ENCODE data around the gene COBLL1. TPM values are rescaled to one million over a fixed set of nuclear protein-coding genes. Genes with fewer than 3 reads are reported as not detected.

The COBLL1 gene
- total RNA-seq, 6 experiments from 2014 or later: 38.1 to 133 (median 67.6) TPM

GRCh38 chr2:164773091-164773490 is 68.5 kb downstream of the COBLL1 start:
- H3K36me3 ChIP-seq: no peaks in the 10 kb centered on the region
- DNase-seq (no peak), ATAC-seq (no peak)
- 88% methylated on average over 3 of the region's 3 CpGs for WGBS (ENCODE audit: insufficient coverage, low coverage, low lambda C conversion rate, missing lambda C conversion rate)
- no peaks in the 10 kb centered on the region for H3K9me3 ChIP-seq
- intact Hi-C loops (cut with DNase I): no loop called here
- H3K27me3 ChIP-seq: no peaks in the 10 kb centered on the region
- H3K4me1 ChIP-seq: peaks cover 0 to 18% (median 0%) of the 10 kb centered on the region in 4 donors
- no peak for TF ChIP-seq CTCF (IDR thresholded peaks at IDR 0.05)
- no peak for TF ChIP-seq POLR2A (IDR thresholded peaks at IDR 0.05)
- H3K4me3 ChIP-seq: no peak overlapping the region
- no peak overlapping the region for H3K27ac ChIP-seq

- H3K4me3 ChIP-seq: no peak overlapping the region
- no peak for DNase-seq
- ATAC-seq: no peak
- WGBS (ENCODE audit: insufficient coverage, low coverage, low lambda C conversion rate, missing lambda C conversion rate): 61% methylated on average over 2 of the region's 2 CpGs
- H3K27ac ChIP-seq: no peak overlapping the region
- no peaks in the 10 kb centered on the region for H3K36me3 ChIP-seq
- no peaks in the 10 kb centered on the region for H3K9me3 ChIP-seq
- no peaks in the 10 kb centered on the region for H3K27me3 ChIP-seq
- TF ChIP-seq CTCF (IDR thresholded peaks at IDR 0.05) (no peak), POLR2A (IDR thresholded peaks at IDR 0.05) (no peak)
- H3K4me1 ChIP-seq: peaks cover 0 to 24% (median 0%) of the 10 kb centered on the region in 4 donors
- intact Hi-C loops (cut with DNase I): no loop called here
Observed at GRCh38 chr2:164771897-164772296, 69.7 kb downstream of the COBLL1 start.

- Histone ChIP-seq H3K27ac (no peak overlapping the region), H3K36me3 (no peaks in the 10 kb centered on the region), H3K4me3 (no peak overlapping the region), H3K4me1 (peaks cover 0 to 35% (median under 1%) of the 10 kb centered on the region in 4 donors), H3K9me3 (no peaks in the 10 kb centered on the region), H3K27me3 (no peaks in the 10 kb centered on the region)
- no peak for ATAC-seq
- 78% methylated on average over 4 of the region's 4 CpGs for WGBS (ENCODE audit: insufficient coverage, low coverage, low lambda C conversion rate, missing lambda C conversion rate)
- TF ChIP-seq CTCF (IDR thresholded peaks at IDR 0.05) (no peak), POLR2A (IDR thresholded peaks at IDR 0.05) (no peak)
- DNase-seq: no peak
- intact Hi-C loops (cut with DNase I): no loop called here
Observed at GRCh38 chr2:164770421-164770916, 71.2 kb downstream of the COBLL1 start.

GRCh38 chr2:164766954-164767320 is 74.7 kb downstream of the COBLL1 start:
- peak overlapping the region in 1 of 3 donors; percentile 38 for H3K27ac ChIP-seq
- peaks cover 0 to 30% (median 4%) of the 10 kb centered on the region in 4 donors for H3K4me1 ChIP-seq
- ATAC-seq: peak in 3 of 4 donors; percentile 32 to 54 (median 36)
- WGBS (ENCODE audit: insufficient coverage, low coverage, low lambda C conversion rate, missing lambda C conversion rate): 56% methylated on average over 3 of the region's 3 CpGs
- intact Hi-C loops (cut with DNase I): no loop called here
- H3K9me3 ChIP-seq: no peaks in the 10 kb centered on the region
- no peaks in the 10 kb centered on the region for H3K27me3 ChIP-seq
- TF ChIP-seq CTCF (IDR thresholded peaks at IDR 0.05) (no peak), POLR2A (IDR thresholded peaks at IDR 0.05) (no peak)
- DNase-seq: no peak
- no peak overlapping the region for H3K4me3 ChIP-seq
- H3K36me3 ChIP-seq: no peaks in the 10 kb centered on the region

All from right lobe of liver (tissue), 6 donors.